Fibroblast of lung (primary cell): Measurements from ENCODE around the gene PSME3IP1.

Experiments
- CTCF ChIP-seq, 2 donors: IDR thresholded peaks in 1 of 2; conservative IDR thresholded peaks in 1 of 2; 1 replicate in 1 of 2; 2 replicates in 1 of 2; pipeline ENCODE4 v1.5.1; 2011 to 2012; ENCODE audit warnings: low read length in 2 of 2, control low read depth in 1 of 2, inconsistent platforms in 1 of 2, low read depth in 1 of 2, mild to moderate bottlenecking in 1 of 2
- EZH2 ChIP-seq: IDR thresholded peaks from 2 replicates; pipeline ENCODE4 v1.5.1; 2012; ENCODE audit warnings: low read length, control low read depth, mild to moderate bottlenecking; ENCODE audit errors: missing control alignments

- TF ChIP-seq CTCF (conservative IDR thresholded peaks at IDR 0.05 in 1 of 2, IDR thresholded peaks at IDR 0.05 in 1 of 2; ENCODE audit: low read depth in 1 of 2, low read length in 2 of 2) (no peak), EZH2 (no peak)
Measured at GRCh38 chr16:57146040-57146647, 39.7 kb downstream of the PSME3IP1 start.
